ENCODE data around the gene PPFIBP2. TPM values are rescaled to one million over a fixed set of nuclear protein-coding genes. Genes with fewer than 3 reads are reported as not detected.

The PPFIBP2 gene
- total RNA-seq, 1 donor from 2014 or later, result 64.1 TPM

GRCh38 chr11:7531011-7531410, 17.2 kb downstream of the PPFIBP2 start:
- TF ChIP-seq CTCF (IDR thresholded peaks at IDR 0.05; ENCODE audit: unreplicated experiment), result no peak
- peaks cover 5% of the 10 kb centered on the region for H3K27me3 Mint-ChIP-seq
- no peaks in the 10 kb centered on the region for H3K4me1 Mint-ChIP-seq (ENCODE audit: low read depth)
- H3K27ac Mint-ChIP-seq, result no peak overlapping the region
- H3K4me3 Mint-ChIP-seq (ENCODE audit: low read depth), result no peak overlapping the region
- no peak for DNase-seq (ENCODE audit: low spot score, unreplicated experiment)
- H3K9me3 Mint-ChIP-seq (ENCODE audit: low read depth), result no peaks in the 10 kb centered on the region
- H3K36me3 Mint-ChIP-seq (ENCODE audit: insufficient read depth), result no peaks in the 10 kb centered on the region

- no peak for TF ChIP-seq CTCF (IDR thresholded peaks at IDR 0.05; ENCODE audit: unreplicated experiment)
- Mint-ChIP-seq H3K27me3 (peaks cover 15% of the 10 kb centered on the region), H3K27ac (no peak overlapping the region), H3K9me3 (ENCODE audit: low read depth) (no peaks in the 10 kb centered on the region), H3K4me1 (ENCODE audit: low read depth) (no peaks in the 10 kb centered on the region), H3K4me3 (ENCODE audit: low read depth) (no peak overlapping the region), H3K36me3 (ENCODE audit: insufficient read depth) (no peaks in the 10 kb centered on the region)
- no peak for DNase-seq (ENCODE audit: low spot score, unreplicated experiment)
These were observed 18.8 kb downstream of the PPFIBP2 start for GRCh38 chr11:7532405-7533145.

DNA sequence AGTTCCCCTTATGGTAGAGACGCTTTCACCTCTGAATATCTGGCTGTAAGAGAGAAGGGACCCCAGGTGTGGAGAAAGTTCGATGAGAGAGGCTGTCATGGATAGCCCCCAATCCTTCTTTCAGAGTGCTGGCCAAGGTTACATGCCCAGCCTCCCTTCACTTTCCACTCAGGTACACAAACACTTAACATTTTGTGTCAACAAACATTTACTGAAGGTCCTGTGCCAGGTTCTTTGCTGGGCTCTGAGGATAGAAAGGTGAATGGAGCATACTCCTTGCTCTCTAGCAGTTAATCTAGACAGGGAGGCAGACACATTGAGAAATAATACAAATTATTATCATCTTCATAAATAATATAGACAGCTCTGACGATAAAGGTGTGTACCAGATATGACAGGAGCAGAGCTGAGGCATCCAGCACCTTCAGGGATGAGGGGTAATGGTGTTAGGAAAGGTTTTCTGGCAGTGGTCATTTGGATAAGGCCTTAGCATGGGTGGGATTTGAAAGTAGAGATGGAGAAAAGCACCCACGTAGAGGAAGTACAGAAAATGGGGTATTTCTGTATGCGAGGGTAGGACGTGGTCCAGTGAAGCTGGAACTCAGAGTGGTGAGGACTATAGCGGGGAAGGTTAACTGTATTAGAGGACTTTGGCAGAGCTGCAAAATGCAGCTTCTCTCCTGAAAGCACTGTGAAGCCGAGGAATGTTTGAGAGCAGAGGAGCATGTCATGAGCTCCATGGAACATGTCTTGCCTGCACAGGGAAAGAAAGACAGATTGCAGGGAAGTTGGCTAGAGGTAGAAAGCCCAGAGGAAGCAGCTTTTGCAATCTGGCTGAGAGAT, 19.6 kb downstream of the PPFIBP2 start:
- no peak for TF ChIP-seq CTCF (IDR thresholded peaks at IDR 0.05; ENCODE audit: unreplicated experiment)
- no peaks in the 10 kb centered on the region for H3K9me3 Mint-ChIP-seq (ENCODE audit: low read depth)
- DNase-seq (ENCODE audit: low spot score, unreplicated experiment), result no peak
- no peaks in the 10 kb centered on the region for H3K36me3 Mint-ChIP-seq (ENCODE audit: insufficient read depth)
- H3K27me3 Mint-ChIP-seq, result peaks cover 18% of the 10 kb centered on the region
- no peak overlapping the region for H3K4me3 Mint-ChIP-seq (ENCODE audit: low read depth)
- H3K4me1 Mint-ChIP-seq (ENCODE audit: low read depth), result no peaks in the 10 kb centered on the region
- no peak overlapping the region for H3K27ac Mint-ChIP-seq

- Mint-ChIP-seq H3K27me3 (peaks cover 18% of the 10 kb centered on the region), H3K36me3 (ENCODE audit: insufficient read depth) (no peaks in the 10 kb centered on the region), H3K4me3 (ENCODE audit: low read depth) (no peak overlapping the region), H3K9me3 (ENCODE audit: low read depth) (no peaks in the 10 kb centered on the region), H3K4me1 (ENCODE audit: low read depth) (peaks cover 4% of the 10 kb centered on the region), H3K27ac (no peak overlapping the region)
- TF ChIP-seq CTCF (IDR thresholded peaks at IDR 0.05; ENCODE audit: unreplicated experiment), result no peak
- no peak for DNase-seq (ENCODE audit: low spot score, unreplicated experiment)
These were observed 20.2 kb downstream of the PPFIBP2 start for GRCh38 chr11:7534042-7534378.

- TF ChIP-seq CTCF (IDR thresholded peaks at IDR 0.05; ENCODE audit: unreplicated experiment), result peak; percentile 39
- no peak for DNase-seq (ENCODE audit: low spot score, unreplicated experiment)
- peaks cover 11% of the 10 kb centered on the region for H3K4me1 Mint-ChIP-seq (ENCODE audit: low read depth)
- H3K4me3 Mint-ChIP-seq (ENCODE audit: low read depth), result no peak overlapping the region
- H3K36me3 Mint-ChIP-seq (ENCODE audit: insufficient read depth), result no peaks in the 10 kb centered on the region
- no peaks in the 10 kb centered on the region for H3K9me3 Mint-ChIP-seq (ENCODE audit: low read depth)
- H3K27ac Mint-ChIP-seq, result no peak overlapping the region
- peaks cover 18% of the 10 kb centered on the region for H3K27me3 Mint-ChIP-seq
These were observed 22.3 kb downstream of the PPFIBP2 start for GRCh38 chr11:7536100-7536499.

All from progenitor cell of endocrine pancreas (in vitro differentiated cells).